AG04450 (cell line): ENCODE measurements around the gene MBD3L4. TPM values are rescaled to one million over a fixed set of nuclear protein-coding genes. Genes with fewer than 3 reads are reported as not detected.
"Not testable (repeated sequence)": the region's sequence is repeated elsewhere in the genome, so short reads cannot be mapped to it uniquely, and the experiment has no call there.

Experiments
- CTCF ChIA-PET: fragments of 300-600, 350-600 bp; formaldehyde crosslinking; extraction: SDS; loops from one replicate; lab custom pipeline; 2022; ENCODE audit warnings: antibody characterized with exemption, inconsistent platforms; lab: Charles Lee
- POLR2A ChIA-PET: fragments of 350-600 bp; formaldehyde crosslinking; extraction: SDS; loops from one replicate; lab custom pipeline; 2021; ENCODE audit warnings: antibody characterized with exemption, inconsistent platforms; lab: Yijun Ruan, JAX
- DNase-seq: peaks from one replicate; pipeline ENCODE4 v3.0.0-alpha.2; 2011; ENCODE audit warnings: low read depth, low spot score
- H3K27ac ChIP-seq: one replicate; pipeline ENCODE4 v1.5.1; 2012; ENCODE audit warnings: low read depth, low read length, control low read depth
- H3K27me3 ChIP-seq: one replicate; pipeline ENCODE4 v1.6.0; 2012; ENCODE audit warnings: low read length; ENCODE audit not compliant: control insufficient read depth, insufficient read depth
- H3K4me3 ChIP-seq: 2 replicates; pipeline ENCODE4 v1.5.1; 2011; ENCODE audit warnings: mild to moderate bottlenecking, low read depth, low read length, control low read depth
- H3K9me3 ChIP-seq: 2 replicates; pipeline ENCODE4 v1.5.1; 2012; ENCODE audit warnings: low read length; ENCODE audit not compliant: control insufficient read depth, insufficient read depth
- polyA plus RNA-seq: library from polyadenylated mRNA; depleted of rRNA; stranded (reverse); fragments of >200 nt; gene quantifications from 2 replicates; pipeline ENCODE4 v1.2.3, GENCODE V29; 2011

The MBD3L4 gene
- polyA plus RNA-seq, 1 experiment, result not detected

DNA sequence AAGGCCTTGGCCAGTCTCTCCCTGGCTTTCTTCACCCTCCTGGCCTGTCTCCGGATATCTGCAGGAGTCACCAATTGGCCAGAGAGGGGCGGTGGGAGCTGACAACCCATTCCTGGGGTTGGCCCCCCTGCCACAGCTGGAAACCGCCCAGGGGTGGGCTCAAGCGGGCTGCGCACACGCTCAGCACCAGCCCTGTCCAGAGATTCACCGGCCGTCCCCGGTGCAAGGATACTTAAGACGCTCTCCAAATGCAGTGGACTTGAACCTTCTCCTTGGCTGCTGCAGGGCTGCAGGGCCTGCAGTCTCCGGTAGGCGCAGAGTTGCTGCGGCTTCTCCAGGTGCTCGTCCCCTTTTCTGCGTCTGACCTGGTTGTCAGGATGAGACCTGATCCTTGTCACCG is 16.4 kb upstream of the MBD3L4 start:
- POLR2A ChIA-PET, CTCF ChIA-PET, H3K9me3 ChIP-seq, DNase-seq, H3K27ac ChIP-seq, H3K4me3 ChIP-seq, H3K27me3 ChIP-seq: not testable (repeated sequence)

- H3K27me3 ChIP-seq, H3K9me3 ChIP-seq, POLR2A ChIA-PET, CTCF ChIA-PET, H3K4me3 ChIP-seq, DNase-seq, H3K27ac ChIP-seq: not testable (repeated sequence)
These were observed 15.7 kb upstream of the MBD3L4 start for GRCh38 chr19:7055679-7056078.

- H3K27ac ChIP-seq, POLR2A ChIA-PET, CTCF ChIA-PET, H3K27me3 ChIP-seq, H3K9me3 ChIP-seq, H3K4me3 ChIP-seq, DNase-seq: not testable (repeated sequence)
These were observed 14.8 kb upstream of the MBD3L4 start for GRCh38 chr19:7054635-7055368.

- H3K27ac ChIP-seq, H3K9me3 ChIP-seq, CTCF ChIA-PET, POLR2A ChIA-PET, H3K27me3 ChIP-seq, H3K4me3 ChIP-seq, DNase-seq: not testable (repeated sequence)
These were observed 12.9 kb upstream of the MBD3L4 start for GRCh38 chr19:7052896-7053295.

DNA sequence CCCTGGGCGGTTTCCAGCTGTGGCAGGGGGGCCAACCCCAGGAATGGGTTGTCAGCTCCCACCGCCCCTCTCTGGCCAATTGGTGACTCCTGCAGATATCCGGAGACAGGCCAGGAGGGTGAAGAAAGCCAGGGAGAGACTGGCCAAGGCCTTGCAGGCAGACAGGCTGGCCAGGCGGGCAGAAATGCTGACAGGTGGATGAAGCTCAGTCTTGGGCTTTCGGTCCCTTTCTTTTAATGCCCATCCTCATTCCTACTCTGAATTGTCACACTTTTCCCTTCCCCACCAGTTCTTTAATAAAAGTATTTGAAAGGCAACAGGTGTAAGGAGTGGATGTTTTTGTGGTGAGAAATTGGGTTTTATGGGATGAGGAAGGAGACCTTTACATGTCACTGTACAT is 11.4 kb upstream of the MBD3L4 start:
- H3K4me3 ChIP-seq, H3K27ac ChIP-seq, POLR2A ChIA-PET, H3K27me3 ChIP-seq, H3K9me3 ChIP-seq, CTCF ChIA-PET, DNase-seq: not testable (repeated sequence)

DNA sequence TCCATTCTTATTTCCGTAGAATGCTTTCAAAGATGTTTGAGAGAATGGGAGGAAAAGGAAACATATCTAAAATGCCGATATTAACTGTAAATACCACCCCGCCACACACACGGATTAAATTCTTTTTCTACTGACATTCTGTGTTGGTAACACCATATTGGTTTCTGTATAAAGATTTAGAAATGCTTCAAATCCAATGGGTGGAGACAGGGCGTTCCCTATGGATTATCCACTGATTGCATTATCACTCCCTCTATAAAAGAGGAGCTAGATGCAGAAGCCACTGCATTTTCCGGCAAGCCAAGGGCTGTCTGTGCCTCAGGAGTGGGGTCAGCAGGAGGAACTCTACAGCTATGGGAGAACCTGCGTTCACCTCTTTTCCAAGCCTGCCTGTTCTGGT is 9.0 kb upstream of the MBD3L4 start, which contains the start of gene MBD3L2:
Gene MBD3L2, plus strand, starts transcription at position 301 of the 400 bp plus-strand sequence. Its CDS starts 53 bp downstream, at position 354.
- H3K27ac ChIP-seq, H3K4me3 ChIP-seq, DNase-seq, H3K9me3 ChIP-seq, H3K27me3 ChIP-seq, CTCF ChIA-PET, POLR2A ChIA-PET: not testable (repeated sequence)

GRCh38 chr19:7041563-7041962 is 1.6 kb upstream of the MBD3L4 start:
- POLR2A ChIA-PET, result not testable (repeated sequence)

DNA sequence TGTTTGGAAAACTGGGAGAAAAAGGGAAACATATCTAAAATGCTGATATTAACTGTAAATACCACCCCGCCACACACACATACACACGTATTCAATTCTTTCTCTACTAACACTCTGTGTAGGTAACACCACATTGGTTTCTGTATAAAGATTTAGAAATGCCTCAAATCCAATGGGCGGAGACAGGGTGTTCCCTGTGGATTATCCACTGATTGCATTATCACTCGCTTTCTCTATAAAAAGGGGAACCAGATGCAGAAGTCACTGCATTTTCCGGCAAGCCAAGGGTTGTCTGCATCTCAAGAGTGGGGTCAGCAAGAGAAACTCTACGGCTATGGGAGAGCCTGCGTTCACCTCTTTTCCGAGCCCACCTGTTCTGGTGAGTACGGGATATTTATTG is 9.7 kb downstream of the MBD3L4 start, which contains the start of gene MBD3L5:
Gene MBD3L5, plus strand, starts transcription at position 301 of the 400 bp plus-strand sequence. Its CDS starts 34 bp downstream, at position 335.
- H3K4me3 ChIP-seq, DNase-seq: not testable (repeated sequence)

More at GRCh38 chr19:7041563-7041962, 1.6 kb upstream of the MBD3L4 start:
- H3K9me3 ChIP-seq, H3K27ac ChIP-seq, H3K27me3 ChIP-seq, CTCF ChIA-PET, H3K4me3 ChIP-seq, DNase-seq: not testable (repeated sequence)

DNA sequence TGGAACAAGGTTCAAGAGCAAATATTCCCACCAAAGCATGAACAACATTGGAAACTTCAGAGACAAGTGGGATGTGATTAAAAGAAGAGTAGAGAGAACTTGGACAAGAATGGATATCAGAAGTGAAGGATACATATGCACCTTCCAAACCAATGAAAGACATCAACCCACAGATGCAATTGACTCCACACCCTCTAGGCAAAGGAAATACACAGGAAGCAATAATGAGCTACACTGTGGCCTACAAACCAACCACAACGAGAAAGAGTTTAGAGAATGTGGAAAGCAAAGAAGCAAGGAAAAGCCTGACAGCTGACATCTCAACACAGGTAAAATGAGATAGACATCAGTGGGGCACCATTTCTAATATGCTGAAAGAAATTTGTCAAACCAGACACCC is 11.2 kb downstream of the MBD3L4 start:
- H3K27ac ChIP-seq, POLR2A ChIA-PET, H3K27me3 ChIP-seq, H3K4me3 ChIP-seq, CTCF ChIA-PET, DNase-seq, H3K9me3 ChIP-seq: not testable (repeated sequence)

More for the DNA sequence above, 9.7 kb downstream of the MBD3L4 start, which contains the start of gene MBD3L5:
- CTCF ChIA-PET, POLR2A ChIA-PET, H3K27me3 ChIP-seq, H3K9me3 ChIP-seq, H3K27ac ChIP-seq: not testable (repeated sequence)

DNA sequence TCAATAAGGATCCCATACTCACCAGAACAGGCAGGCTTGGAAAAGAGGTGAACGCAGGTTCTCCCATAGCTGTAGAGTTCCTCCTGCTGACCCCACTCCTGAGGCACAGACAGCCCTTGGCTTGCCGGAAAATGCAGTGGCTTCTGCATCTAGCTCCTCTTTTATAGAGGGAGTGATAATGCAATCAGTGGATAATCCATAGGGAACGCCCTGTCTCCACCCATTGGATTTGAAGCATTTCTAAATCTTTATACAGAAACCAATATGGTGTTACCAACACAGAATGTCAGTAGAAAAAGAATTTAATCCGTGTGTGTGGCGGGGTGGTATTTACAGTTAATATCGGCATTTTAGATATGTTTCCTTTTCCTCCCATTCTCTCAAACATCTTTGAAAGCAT is 18.6 kb downstream of the MBD3L4 start, which contains the start of gene MBD3L2B:
Gene MBD3L2B, minus strand, starts transcription at position 101 of the 400 bp plus-strand sequence. Its CDS starts 34 bp downstream, at position 67.
- H3K27me3 ChIP-seq, POLR2A ChIA-PET, H3K27ac ChIP-seq, H3K4me3 ChIP-seq, DNase-seq, CTCF ChIA-PET: not testable (repeated sequence)
- H3K9me3 ChIP-seq, result peaks cover 19% of the 10 kb centered on the region
